HG03442 (cell line): ENCODE results near the gene STX5.
A peak's percentile ranks its signal among the peaks of the same experiment; 100 is the strongest.
"Not testable (repeated sequence)": the region's sequence is repeated elsewhere in the genome, so short reads cannot be mapped to it uniquely, and the experiment has no call there.

Experiments
- ATAC-seq: cut with Tn5 transposase; IDR thresholded peaks from one replicate; pipeline ENCODE4 v1.9.1; 2021; ENCODE audit warnings: mild to moderate bottlenecking, moderate library complexity; ENCODE audit not compliant: unreplicated experiment

Gene STX5

DNA sequence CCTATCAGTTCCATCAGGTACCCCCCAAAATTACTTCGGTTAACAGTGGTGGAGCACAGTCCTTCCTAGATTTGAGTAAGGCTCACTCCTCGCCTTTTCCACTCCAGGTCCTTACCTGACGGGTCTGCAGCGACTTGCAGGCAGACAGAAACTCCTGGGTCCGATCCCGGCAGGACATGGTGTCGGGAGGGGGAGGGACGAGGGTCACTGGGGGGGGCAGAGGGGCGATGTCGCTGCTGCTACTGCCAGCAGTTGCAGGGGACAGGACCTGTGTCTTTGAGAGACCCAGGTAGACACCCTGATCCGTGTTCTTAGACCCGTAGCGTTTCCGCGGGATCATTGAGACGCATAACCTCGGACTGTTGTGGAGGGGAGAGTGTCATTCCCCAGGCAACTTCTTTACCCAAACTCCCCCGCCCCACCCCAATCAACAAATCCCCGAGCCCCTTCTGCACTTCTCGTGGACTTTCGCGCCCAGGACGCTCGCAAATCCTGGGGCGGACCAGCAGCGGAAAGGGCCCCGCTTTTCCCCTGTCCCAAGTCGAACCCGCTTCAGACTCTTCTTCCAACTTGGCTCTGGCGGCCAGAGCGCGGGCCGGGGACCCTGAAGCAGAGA lies 839 bp downstream of the STX5 start:
- no peak for ATAC-seq

DNA sequence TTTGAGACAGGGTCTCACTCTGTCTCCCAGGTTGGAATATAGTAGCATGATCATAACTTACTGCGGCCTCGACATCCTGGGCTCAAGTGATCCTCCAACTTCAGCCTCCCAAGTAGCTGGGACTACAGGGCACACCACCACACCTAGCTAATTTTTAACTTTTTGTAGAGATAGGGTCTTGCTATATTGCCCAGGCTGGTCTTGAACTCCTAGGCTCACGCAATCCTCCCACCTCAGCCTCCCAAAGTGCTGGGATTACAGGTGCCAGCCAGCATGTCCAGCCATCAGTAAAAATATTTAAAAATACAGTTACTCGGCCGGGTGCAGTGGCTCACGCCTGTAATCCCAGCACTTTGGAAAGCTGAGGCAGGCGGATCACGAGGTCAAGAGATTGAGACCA lies 3.7 kb downstream of the STX5 start:
- not testable (repeated sequence) for ATAC-seq

DNA sequence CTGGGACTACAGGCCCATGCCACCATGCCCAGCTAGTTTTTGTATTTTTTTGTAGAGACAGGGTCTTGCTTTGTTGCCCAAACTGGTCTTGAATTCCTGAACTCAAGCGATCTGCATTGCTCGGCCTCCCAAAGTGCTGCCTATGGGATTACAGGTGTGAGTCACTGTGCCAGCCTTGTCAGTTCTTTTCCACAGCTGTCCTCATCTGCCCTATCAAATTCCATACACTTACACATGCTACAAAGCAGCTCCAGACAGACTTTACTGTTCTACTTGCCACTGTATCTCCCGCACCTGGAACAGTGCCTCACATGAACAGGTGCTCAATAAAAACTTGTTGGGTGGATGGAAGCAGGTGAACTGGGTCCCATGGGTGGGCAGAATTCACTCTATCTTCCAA lies 8.2 kb downstream of the STX5 start:
- no peak for ATAC-seq

DNA sequence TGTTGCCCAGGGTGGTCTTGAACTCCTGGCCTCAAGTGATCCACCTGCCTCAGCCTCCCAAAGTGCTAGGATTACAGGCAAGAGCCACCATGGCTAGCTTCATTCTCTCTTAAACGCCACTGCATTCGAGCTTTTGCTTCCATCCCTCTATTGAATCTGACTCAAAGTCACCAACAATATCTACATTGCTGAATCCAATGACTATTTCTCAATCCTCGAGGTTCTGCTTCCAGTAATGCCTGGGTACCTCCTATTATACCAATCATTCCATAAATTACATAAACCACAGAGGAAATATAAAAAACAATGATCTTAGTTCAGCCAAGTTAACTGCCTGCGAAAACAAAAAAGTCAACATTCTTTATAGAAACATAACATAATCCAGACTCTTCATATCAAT lies 14.7 kb downstream of the STX5 start:
- ATAC-seq = no peak

DNA sequence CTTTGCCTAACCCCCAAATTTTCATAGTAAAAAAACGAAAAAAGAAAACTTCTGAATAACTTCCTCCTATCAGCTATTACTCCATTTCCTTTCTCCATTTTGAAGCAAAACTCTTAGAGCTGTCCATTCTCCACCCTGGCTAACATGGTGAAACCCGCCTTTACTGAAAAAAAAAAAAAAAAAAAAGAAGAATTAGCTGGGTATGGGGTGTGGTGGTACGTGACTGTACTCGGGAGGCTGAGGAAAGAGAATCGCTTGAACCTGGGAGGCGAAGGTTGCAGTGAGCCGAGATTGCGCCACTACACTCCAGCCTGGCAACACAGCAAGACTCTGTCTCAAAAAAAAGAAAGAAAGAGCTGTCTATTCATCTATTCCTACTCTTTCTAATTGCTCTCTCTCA lies 15.3 kb downstream of the STX5 start:
- no peak for ATAC-seq

DNA sequence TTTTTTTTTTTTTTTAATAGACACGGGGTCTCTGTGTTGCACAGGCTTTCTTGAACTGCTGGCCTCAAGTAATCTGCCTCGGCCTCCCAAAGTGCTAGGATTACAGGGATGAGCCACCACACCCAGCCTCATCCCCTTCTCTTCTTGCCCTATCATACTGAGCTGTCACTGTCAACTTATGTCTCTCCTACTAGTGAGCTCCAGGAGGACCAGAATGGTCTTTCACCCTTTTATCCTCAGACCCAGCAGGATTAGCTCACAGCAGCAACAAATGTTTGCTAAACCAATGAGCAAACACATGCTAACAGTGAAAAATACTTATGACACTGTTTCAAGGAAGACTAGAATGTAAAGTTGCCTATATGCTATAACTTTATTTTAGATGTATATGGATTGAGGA lies 20.2 kb downstream of the STX5 start:
- no peak for ATAC-seq

DNA sequence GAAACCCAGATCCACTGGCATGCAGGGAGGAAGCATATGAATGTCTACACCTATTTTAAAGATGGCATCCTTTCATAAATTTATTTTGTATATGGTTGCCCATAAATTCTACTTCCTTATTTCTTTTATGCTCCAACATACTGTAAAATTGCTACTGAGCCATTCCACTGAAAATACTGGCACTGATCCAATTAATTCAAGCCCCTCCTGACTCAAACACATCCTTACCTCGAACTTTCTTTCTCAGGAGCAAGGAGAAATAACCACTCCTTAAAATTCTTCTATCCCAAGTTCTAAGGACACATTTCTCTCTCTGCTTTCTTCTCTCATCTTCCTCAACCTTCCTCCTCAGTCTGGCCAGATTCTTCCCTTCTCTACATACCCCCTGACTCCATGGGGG lies 21.1 kb downstream of the STX5 start:
- ATAC-seq = no peak

DNA sequence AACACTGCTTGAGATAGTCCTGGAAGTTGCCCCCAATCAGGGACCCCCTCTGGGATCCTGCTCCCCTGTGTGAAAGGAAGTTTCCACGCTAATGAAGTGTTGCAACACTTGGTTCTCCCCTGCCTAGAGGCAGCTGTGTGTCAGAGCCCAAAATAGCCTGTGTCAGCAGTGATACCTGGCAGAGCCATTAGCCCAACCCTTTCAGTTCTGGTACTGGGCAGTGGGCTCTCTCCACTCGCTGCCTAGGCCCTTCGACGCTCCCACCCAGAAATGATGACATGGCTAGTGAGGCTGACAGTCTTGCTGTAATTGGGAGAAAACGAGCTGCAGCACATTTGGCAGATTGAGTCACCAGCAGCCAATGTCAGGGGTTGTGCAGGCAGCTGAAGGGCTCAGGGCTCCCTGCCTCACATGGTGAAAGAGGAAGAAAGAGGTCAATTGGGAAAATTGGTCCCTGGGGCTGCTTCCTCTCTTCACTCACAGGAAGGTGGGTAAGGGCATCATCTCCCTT lies 25.2 kb downstream of the STX5 start:
- no peak for ATAC-seq

DNA sequence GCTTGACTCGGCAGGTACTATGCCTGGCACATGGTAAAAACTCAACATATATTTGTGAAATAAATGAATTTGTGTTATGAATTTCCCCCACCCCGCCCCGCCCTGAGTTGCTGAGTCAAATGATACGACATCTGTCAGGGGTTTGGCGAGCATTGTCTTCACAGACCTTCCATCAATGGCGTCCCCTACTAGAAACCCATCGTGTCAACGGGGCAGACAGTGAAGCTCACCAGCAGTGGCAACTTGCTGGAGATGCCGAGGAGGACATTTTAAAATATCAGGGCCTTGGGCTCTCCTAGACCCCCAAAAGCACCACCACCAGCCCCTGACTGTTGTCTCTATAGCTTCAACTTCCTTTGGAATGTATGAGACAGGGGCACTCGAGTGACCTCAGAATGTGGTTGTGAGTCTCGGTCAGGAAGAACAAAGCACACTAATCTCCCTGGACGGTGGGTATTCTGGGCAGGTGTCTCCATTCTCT lies 25.9 kb downstream of the STX5 start:
- no peak for ATAC-seq

DNA sequence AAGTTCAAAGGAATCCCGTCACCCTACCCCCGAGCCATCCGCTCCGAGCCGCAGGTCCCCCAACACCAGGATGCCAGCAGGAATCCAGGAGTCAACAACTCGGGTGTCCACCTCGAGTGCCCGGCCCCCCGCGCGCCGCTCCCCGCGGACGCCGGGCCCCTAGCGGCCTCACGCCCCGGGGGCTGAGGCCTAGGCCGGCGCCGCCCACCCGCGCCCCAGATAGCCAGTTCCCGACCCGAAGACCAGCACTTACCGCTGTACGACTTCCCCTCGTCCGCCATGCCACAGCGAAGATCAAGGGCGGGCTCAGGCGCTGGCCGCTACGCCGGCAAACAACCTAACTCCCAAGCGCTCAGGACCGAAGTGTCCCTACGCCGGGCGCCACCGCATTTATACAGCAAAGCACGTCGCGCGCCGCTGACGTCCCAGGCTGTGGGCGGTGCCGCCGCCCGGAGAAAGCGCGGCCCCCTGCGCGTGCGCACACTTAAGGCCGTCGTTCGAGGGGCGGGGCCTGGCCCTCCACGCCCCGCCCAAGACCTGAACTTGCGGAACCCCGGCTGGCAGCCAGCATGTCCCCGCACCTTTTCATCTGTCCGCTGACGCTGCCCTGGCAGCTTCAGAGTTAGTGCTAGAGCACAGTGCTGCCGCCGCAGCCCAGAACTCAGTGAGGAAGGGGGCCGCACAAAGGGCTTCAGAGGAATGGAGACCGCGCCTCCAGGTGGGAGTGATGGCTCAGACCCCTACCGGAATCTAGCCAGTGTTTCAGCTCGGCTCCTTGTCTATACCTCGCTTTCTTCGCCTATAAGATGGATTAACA lies 26.6 kb downstream of the STX5 start, which contains the start of gene NXF1:
TSS of gene NXF1 (minus strand) at position 365 of the 817 bp plus-strand sequence. CDS start at position 281, 84 bp downstream.
- peak; percentile 79 for ATAC-seq

DNA sequence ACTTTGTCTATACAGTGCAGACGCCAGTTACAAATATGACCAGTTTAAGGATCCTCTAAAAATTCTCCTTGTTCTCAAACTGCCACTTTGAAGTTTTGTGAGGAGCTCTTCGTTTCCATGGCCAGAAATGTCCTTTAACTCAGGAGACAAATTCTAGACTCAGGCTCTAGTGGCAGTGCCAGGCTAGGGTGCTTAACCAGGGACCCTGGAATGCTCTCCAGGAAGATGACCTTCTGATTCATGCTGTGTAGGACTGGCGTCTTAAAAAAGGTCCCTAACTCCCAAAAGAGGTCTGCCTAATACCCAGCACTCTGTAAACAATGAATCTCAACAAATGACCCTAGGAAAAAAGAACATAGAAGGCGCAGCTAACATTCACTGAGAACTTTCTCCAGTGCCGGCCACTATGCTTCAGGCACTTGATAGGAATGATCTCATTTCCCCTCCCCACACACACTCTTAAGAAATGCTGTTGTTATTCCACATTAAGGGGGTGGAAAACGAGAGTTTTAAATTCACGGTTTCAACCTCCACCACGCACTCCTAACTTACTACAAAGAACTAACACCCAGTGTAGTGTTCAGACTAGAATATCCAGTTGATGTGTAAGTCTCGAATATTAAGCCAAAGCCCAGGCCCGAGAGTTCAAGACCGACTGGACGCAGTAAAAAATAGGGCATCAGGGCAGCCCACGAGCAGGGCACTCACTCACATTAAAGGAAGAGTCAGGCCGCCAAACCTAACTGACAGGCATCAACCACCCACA lies 27.4 kb downstream of the STX5 start:
- ATAC-seq = no peak

DNA sequence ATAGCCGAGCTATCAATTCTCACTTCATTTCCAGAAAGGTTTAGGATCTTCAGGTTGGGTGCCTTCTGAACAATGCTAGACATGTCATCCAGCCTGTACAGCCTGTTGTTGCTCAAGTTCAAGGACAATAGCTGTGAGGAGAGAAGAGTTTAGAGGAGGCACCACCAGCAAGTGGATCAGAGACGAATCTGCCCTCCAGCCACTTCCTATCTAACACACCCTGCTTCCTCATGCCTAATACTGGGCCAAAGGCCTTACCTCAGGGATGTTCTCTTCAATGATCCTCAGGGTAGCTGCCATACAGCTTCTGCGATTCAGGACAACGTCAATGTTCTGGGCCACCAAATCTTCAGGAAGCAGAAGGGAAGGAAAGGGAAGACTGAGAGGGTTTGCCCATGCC lies 30.8 kb downstream of the STX5 start:
- ATAC-seq = no peak

DNA sequence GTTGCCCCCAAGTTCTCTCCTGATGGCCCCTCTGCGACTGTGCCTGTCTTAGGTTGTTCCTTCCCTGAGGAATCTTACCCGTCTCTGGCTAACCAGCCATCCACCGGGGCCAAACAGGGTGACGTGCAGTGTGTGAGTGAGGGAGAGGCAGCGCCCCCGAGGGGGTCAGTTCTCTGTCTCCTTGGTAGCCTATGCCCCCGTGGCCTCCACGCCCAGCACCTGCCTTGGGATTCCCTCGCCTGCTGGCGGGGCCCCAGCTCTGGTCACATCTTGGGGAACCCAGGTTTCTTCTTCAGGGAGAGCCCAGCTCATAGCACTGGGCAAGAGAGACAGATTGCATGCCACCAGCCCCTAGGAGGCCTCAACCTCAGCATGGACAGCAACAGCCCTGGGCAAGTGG lies 32.4 kb downstream of the STX5 start:
- no peak for ATAC-seq

DNA sequence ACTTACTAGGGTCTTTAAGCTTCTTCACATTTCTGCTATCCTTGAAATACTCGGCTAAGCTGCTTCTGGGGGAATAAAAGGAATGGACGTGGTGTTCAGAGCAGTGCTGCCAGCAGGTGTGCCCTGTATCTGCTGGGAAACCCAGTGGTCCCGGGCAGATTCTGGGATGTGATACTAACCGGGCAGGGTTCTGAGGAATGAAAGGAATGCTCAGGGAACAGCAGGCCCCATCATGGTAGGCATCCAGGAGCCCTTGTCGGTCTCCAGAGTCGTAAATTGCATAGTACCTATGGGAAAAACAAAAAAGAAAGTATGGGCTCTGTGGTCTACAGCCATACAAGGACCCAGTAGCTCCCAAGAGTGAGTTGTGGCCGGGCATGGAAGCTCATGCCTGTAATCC lies 35.6 kb downstream of the STX5 start:
- no peak for ATAC-seq

DNA sequence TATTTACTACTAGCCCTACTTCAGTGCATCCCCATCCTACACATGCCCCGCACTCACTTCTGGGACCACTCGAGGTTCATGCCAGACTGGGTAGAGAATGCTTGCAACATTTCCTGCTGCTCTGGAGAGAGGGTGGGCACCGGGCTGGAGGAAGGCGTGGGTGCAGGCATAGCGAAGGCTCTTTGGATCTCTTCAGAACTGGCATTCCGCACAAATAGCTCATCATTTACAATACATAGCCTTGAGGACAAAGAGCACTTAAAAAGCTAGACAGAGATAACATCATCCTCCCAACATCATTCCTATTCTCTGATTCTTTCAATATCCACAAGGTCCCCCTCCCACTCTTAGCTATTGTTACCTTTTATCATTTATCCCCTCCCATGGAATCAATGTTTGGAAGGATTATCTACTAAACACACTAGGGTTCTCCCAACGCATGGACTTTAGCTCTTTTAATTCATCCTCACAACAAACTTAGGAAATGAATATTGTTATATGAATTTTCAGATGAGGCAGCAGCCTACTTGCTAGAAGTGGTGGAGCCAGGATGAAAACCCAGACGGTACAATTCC lies 37.6 kb downstream of the STX5 start:
- ATAC-seq = no peak

DNA sequence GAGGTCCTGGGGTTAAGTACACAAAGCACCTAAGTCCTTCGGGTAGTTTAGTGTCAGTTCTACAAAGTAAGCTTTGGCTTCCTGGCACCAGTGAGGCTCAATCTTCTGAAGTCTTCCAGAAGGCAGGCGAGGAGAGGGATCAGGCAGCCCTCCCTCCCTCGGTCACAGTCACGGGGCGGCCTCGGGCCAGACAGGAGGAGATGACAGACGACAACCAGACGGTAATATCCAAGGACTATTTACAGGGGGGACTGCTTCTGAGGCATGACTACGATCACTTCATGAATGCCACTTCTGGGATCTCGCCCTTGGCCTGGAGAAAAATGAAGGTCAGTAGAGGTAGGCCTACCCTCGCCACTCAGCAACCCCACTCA lies 39.7 kb downstream of the STX5 start:
- ATAC-seq = no peak

DNA sequence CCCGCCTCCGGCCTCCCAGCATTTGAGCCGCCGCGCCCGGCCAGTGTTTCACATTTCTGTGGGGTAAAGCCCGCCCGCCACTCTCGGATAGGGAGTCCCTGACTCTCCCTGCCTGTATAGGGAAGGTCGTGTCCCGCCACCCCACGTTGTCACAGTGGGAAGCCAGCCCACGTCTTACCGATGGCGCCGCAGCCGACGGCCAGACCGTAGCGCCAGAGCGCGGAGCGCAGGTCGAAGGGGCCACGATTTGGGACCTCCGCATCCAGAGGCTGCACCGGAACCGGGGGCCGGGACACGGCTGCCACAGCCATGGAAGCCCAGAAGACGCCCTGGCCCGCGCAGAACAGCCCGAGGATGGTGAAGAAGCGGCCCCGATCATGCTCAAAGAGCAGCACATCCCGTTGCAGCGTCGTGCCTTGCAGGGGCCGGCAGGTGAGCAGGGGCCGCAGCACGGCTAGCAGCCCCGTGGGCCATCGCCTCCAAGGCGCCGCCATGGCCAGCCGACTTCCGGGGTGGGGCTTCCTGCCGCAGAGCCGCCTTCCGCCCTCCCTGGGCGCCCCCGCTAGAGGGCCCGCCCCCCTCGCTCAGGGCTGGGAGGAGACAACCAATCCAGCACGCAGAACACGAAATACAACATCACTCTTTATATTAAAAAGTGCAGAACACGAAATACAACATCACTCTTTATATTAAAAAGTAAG lies 40.2 kb downstream of the STX5 start, which contains the start of gene TMEM223:
TSS of gene TMEM223 (minus strand) at position 506 of the 701 bp plus-strand sequence. CDS start at position 494, 12 bp downstream.
- peak; percentile 54 for ATAC-seq

DNA sequence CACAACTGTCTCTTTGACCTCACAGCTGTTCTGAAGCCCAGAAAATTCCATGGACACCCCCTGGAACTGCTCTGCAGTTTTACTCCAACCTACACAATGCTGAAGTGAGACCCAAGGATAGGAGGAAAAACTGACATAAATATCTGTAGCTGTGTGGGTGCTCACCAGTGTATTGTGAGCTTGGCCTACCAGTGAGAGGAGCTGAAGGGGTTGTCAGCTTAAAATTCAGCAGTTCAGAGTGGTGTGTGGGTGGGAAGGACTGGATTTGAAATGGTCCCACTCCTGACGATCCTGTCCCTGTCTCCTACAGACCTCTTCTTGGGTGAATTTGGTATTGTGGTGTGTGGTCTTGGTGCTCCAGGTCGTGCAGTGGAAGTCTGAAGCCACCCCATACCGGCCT lies 42.3 kb downstream of the STX5 start:
- no peak for ATAC-seq

DNA sequence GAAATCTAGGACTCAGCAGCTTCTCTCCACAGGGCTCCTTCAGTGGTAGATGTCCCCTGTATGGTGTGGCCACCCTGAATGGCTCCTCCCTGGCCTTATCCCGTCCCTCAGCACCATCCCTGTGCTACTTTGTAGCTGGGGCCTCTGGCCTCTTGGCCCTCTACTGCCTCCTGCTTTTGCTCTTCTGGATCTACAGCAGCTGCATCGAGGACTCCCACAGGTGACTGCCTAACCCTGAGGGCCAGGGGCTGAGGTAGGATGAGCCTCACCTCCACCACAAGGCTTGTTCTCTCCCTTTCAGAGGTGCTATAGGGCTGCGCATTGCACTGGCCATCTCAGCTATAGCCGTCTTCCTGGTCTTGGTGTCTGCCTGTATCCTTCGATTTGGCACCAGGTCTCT lies 42.9 kb downstream of the STX5 start:
- no peak for ATAC-seq

DNA sequence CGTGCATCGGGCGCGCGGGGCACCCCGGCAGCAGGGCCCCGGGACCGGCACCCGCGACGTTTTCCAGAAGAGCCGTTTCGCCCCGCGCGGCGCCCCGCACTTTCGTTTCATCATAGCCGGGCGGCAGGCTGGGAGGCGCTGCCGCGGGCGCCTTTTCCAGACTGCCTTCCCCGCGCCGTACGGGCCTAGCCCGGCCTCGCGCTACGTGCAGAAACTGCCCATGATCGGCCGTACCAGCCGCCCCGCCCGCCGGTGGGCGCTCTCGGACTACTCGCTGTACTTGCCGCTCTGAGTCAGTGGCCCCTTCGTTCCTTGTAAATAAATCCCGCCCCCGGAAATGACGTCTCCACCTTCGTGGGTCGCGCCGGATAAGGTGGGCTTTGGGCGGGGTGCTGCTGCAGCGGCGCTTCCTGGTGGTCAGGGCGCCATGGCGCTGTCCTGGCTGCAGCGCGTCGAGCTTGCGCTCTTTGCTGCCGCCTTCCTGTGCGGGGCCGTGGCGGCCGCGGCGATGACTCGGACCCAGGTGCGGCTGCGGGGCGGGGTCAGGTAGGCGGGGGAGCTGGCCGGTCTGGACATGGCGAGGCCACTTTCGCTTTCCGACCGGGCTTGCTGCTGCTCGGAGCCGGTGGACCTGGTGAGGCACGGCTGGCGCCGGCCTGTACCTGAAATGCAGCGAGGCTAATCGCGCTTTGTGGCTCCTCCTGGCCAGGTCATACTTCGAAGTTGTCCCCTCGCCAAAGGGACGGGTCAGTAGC lies 44.7 kb downstream of the STX5 start, which contains the start of gene TMEM179B:
TSS of gene TMEM179B (plus strand) at position 398 of the 755 bp plus-strand sequence. CDS start at position 428, 30 bp downstream.
- ATAC-seq = peak; percentile 65
